Caco-2 (cell line): ENCODE measurements around the gene ZNF474. TPM values are rescaled to one million over a fixed set of nuclear protein-coding genes. Genes with fewer than 3 reads are reported as not detected.

Experiments
- BruUV-seq: library from RNA; stranded (reverse); fragments of 400-500 nt; replicated peaks from 2 replicates; lab custom pipeline; 2021; lab: Mats Ljungman, UMichigan
- CTCF ChIA-PET: fragments of 300-600 bp; sonication (Branson Sonifier 250); formaldehyde crosslinking; loops from one replicate; lab custom pipeline; 2022; ENCODE audit warnings: antibody characterized with exemption; lab: Charles Lee
- POLR2A ChIA-PET: fragments of 300-600 bp; sonication (Branson Sonifier 250); formaldehyde crosslinking; loops from one replicate; lab custom pipeline; 2022; ENCODE audit warnings: antibody characterized with exemption; lab: Charles Lee
- DNase-seq, 2 experiments: peaks; one replicate each; pipeline versions ENCODE4 v3.0.0 to v3.0.0-alpha.2; 2020 to 2022
- H3K27me3 ChIP-seq: replicated peaks from 2 replicates; pipeline ENCODE4 v1.6.0; 2011; ENCODE audit warnings: low read length; ENCODE audit not compliant: control insufficient read depth, insufficient read depth
- H3K36me3 ChIP-seq: 2 replicates; pipeline ENCODE4 v1.5.1; 2011; ENCODE audit warnings: low read length; ENCODE audit not compliant: control insufficient read depth, insufficient read depth
- H3K4me1 ChIP-seq: fragments of 250-450 bp; sonication (Bioruptor Pico); 2 replicates; pipeline ENCODE4 v1.5.1; 2020; ENCODE audit warnings: mild to moderate bottlenecking
- H3K4me3 ChIP-seq: 2 replicates; pipeline ENCODE4 v1.5.1; 2011; ENCODE audit warnings: low read depth, mild to moderate bottlenecking, control low read depth, low read length
- H3K9me3 ChIP-seq: fragments of 250-450 bp; sonication (Bioruptor Pico); 2 replicates; pipeline ENCODE4 v1.5.1; 2020; ENCODE audit warnings: mild to moderate bottlenecking, moderate library complexity
- H3K27ac Mint-ChIP-seq: one replicate; pipeline ENCODE4 v1.8.0; 2022; ENCODE audit warnings: mixed read lengths; ENCODE audit not compliant: unreplicated experiment
- H3K27me3 Mint-ChIP-seq: one replicate; pipeline ENCODE4 v1.8.0; 2022; ENCODE audit warnings: mixed read lengths; ENCODE audit not compliant: insufficient read depth, unreplicated experiment
- H3K36me3 Mint-ChIP-seq: one replicate; pipeline ENCODE4 v1.8.0; 2022; ENCODE audit warnings: mild to moderate bottlenecking, mixed read lengths; ENCODE audit not compliant: insufficient read depth, unreplicated experiment
- H3K4me1 Mint-ChIP-seq: one replicate; pipeline ENCODE4 v1.8.0; 2022; ENCODE audit warnings: low read depth, mixed read lengths; ENCODE audit not compliant: unreplicated experiment
- H3K4me3 Mint-ChIP-seq: one replicate; pipeline ENCODE4 v1.8.0; 2022; ENCODE audit warnings: mild to moderate bottlenecking, moderate library complexity, mixed read lengths; ENCODE audit not compliant: unreplicated experiment
- H3K9me3 Mint-ChIP-seq: one replicate; pipeline ENCODE4 v1.8.0; 2022; ENCODE audit warnings: mixed read lengths; ENCODE audit not compliant: unreplicated experiment
- CTCF ChIP-seq, 2 experiments: fragments of 200-600 bp in 1 of 2; IDR thresholded peaks; 1 replicate in 1 of 2; 2 replicates in 1 of 2; pipeline versions ENCODE4 v1.5.1 to v1.8.0; 2011 to 2022; ENCODE audit warnings: antibody characterized with exemption in 1 of 2, control low read depth in 1 of 2, inconsistent platforms in 1 of 2, low read depth in 1 of 2, low read length in 1 of 2, mild to moderate bottlenecking in 1 of 2, moderate library complexity in 1 of 2; ENCODE audit not compliant: insufficient read depth in 1 of 2, severe bottlenecking in 1 of 2, unreplicated experiment in 1 of 2
- intact Hi-C: fragments of 100-400 bp; cut with micrococcal nuclease; formaldehyde crosslinking; loops from one replicate; pipeline ENCODE4 v1.10.0; 2022; ENCODE audit not compliant: unreplicated experiment
- total RNA-seq: library from RNA; stranded (reverse); gene quantifications from 2 replicates; pipeline ENCODE4 v1.2.3, GENCODE V29; 2022

Gene ZNF474
- total RNA-seq, 1 experiment from 2014 or later = not detected

GRCh38 chr5:122126756-122127321 lies 2.5 kb upstream of the ZNF474 start:
- no peak for DNase-seq
- Histone ChIP-seq H3K9me3 (no peaks in the 10 kb centered on the region), H3K4me3 (no peak overlapping the region), H3K36me3 (no peaks in the 10 kb centered on the region), H3K4me1 (no peaks in the 10 kb centered on the region), H3K27me3 (no peaks in the 10 kb centered on the region)
- peaks cover 13% of the 10 kb centered on the region for H3K27me3 Mint-ChIP-seq
- no peaks in the 10 kb centered on the region for H3K9me3 Mint-ChIP-seq
- no peak overlapping the region for H3K4me3 Mint-ChIP-seq
- no TSS peak for BruUV-seq
- no peaks in the 10 kb centered on the region for H3K36me3 Mint-ChIP-seq
- intact Hi-C loops = no loop called here
- no peaks in the 10 kb centered on the region for H3K4me1 Mint-ChIP-seq
- CTCF ChIA-PET = no interaction called here
- no peak for TF ChIP-seq CTCF (IDR thresholded peaks at IDR 0.05; ENCODE audit: insufficient read depth in 1 of 2, low read depth in 1 of 2, low read length in 1 of 2, severe bottlenecking in 1 of 2, unreplicated experiment in 1 of 2)
- POLR2A ChIA-PET = no interaction called here
- H3K27ac Mint-ChIP-seq = no peak overlapping the region

- Mint-ChIP-seq H3K27ac (no peak overlapping the region), H3K27me3 (peaks cover 9% of the 10 kb centered on the region), H3K4me1 (no peaks in the 10 kb centered on the region), H3K4me3 (no peak overlapping the region), H3K36me3 (no peaks in the 10 kb centered on the region), H3K9me3 (no peaks in the 10 kb centered on the region)
- H3K36me3 ChIP-seq = no peaks in the 10 kb centered on the region
- no peak overlapping the region for H3K4me3 ChIP-seq
- no peak for TF ChIP-seq CTCF (IDR thresholded peaks at IDR 0.05; ENCODE audit: insufficient read depth in 1 of 2, low read depth in 1 of 2, low read length in 1 of 2, severe bottlenecking in 1 of 2, unreplicated experiment in 1 of 2)
- no peaks in the 10 kb centered on the region for H3K4me1 ChIP-seq
- no peak for DNase-seq
- ChIA-PET POLR2A (no interaction called here), CTCF (no interaction called here)
- no peaks in the 10 kb centered on the region for H3K27me3 ChIP-seq
- intact Hi-C loops = no loop called here
- no peaks in the 10 kb centered on the region for H3K9me3 ChIP-seq
- BruUV-seq = no TSS peak
Observed at GRCh38 chr5:122130152-122130551, 806 bp downstream of the ZNF474 start.

GRCh38 chr5:122137702-122138101 lies 8.4 kb downstream of the ZNF474 start:
- no peak for TF ChIP-seq CTCF (IDR thresholded peaks at IDR 0.05; ENCODE audit: insufficient read depth in 1 of 2, low read depth in 1 of 2, low read length in 1 of 2, severe bottlenecking in 1 of 2, unreplicated experiment in 1 of 2)
- no peaks in the 10 kb centered on the region for H3K4me1 ChIP-seq
- Mint-ChIP-seq H3K27me3 (peaks cover 28% of the 10 kb centered on the region), H3K4me1 (no peaks in the 10 kb centered on the region), H3K9me3 (no peaks in the 10 kb centered on the region), H3K36me3 (no peaks in the 10 kb centered on the region), H3K27ac (no peak overlapping the region), H3K4me3 (no peak overlapping the region)
- H3K36me3 ChIP-seq = no peaks in the 10 kb centered on the region
- intact Hi-C loops = no loop called here
- ChIA-PET POLR2A (no interaction called here), CTCF (no interaction called here)
- no peak overlapping the region for H3K4me3 ChIP-seq
- DNase-seq = no peak
- no TSS peak for BruUV-seq
- H3K9me3 ChIP-seq = no peaks in the 10 kb centered on the region
- no peaks in the 10 kb centered on the region for H3K27me3 ChIP-seq
